Kidney (tissue), 14 donors: ENCODE measurements around the gene OSTC. TPM values are rescaled to one million over a fixed set of nuclear protein-coding genes. Genes with fewer than 3 reads are reported as not detected.

Source experiments
- DNase-seq, 5 donors: peaks; one replicate each; pipeline ENCODE4 v3.0.0-alpha.2; 2013 to 2020
- FAIRE-seq: peaks from 2 replicates; lab custom pipeline; 2012; peaks lifted over from hg19 to GRCh38; lab: Jason Lieb, UNC
- H3K27ac ChIP-seq, 2 donors: one replicate each; pipeline ENCODE4 v1.7.0; 2013; ENCODE audit warnings: low read depth in 2 of 2, low read length in 2 of 2, inconsistent platforms in 1 of 2
- H3K27me3 ChIP-seq: one replicate; pipeline ENCODE4 v1.7.1; 2013; ENCODE audit warnings: low read length, inconsistent platforms; ENCODE audit not compliant: control insufficient read depth, insufficient read depth
- H3K36me3 ChIP-seq, 3 donors: one replicate each; pipeline versions ENCODE4 v1.7.0 to v1.7.1; 2013; ENCODE audit warnings: low read length in 3 of 3, control low read depth in 1 of 3, inconsistent platforms in 1 of 3; ENCODE audit not compliant: insufficient read depth in 3 of 3, control insufficient read depth in 2 of 3
- H3K4me1 ChIP-seq, 3 donors: one replicate each; pipeline versions ENCODE4 v1.7.0 to v1.7.1; 2013; ENCODE audit warnings: low read length in 3 of 3, inconsistent platforms in 1 of 3, low read depth in 1 of 3; ENCODE audit not compliant: control insufficient read depth in 2 of 3, insufficient read depth in 2 of 3
- H3K4me3 ChIP-seq, 3 donors: one replicate each; pipeline versions ENCODE4 v1.7.0 to v1.8.1; 2013; ENCODE audit warnings: low read length in 3 of 3, control low read depth in 1 of 3, inconsistent platforms in 1 of 3
- H3K9ac ChIP-seq, 3 donors: one replicate each; pipeline versions ENCODE4 v1.7.0 to v1.7.1; 2013; ENCODE audit warnings: low read length in 3 of 3, control low read depth in 1 of 3, inconsistent platforms in 1 of 3
- H3K9me3 ChIP-seq, 3 donors: one replicate each; pipeline versions ENCODE4 v1.7.0 to v1.7.1; 2013; ENCODE audit warnings: low read length in 3 of 3, control low read depth in 1 of 3, inconsistent platforms in 1 of 3; ENCODE audit not compliant: control insufficient read depth in 2 of 3, insufficient read depth in 1 of 3
- CTCF ChIP-seq: IDR thresholded peaks from 3 replicates; pipeline ENCODE4 v1.5.1; 2012; ENCODE audit warnings: mild to moderate bottlenecking, moderate library complexity, borderline replicate concordance; ENCODE audit not compliant: insufficient read depth; ENCODE audit errors: extremely low read depth
- intact Hi-C: fragments of 100-400 bp; cut with DNase I; formaldehyde crosslinking; loops from one replicate; pipeline ENCODE4 v1.11.1; 2022
- polyA plus RNA-seq: library from polyadenylated mRNA; stranded (reverse); fragments of 350-450 nt; fragmentation: Illumina TruSeq; extraction: RNeasy Lipid Tissue Mini Kit (QIAGEN cat#74804); gene quantifications from one replicate; pipeline ENCODE4 v1.2.3, GENCODE V29; 2014; ENCODE audit warnings: low read depth, low replicate concordance; ENCODE audit not compliant: insufficient read depth
- total RNA-seq: library from RNA; stranded (reverse); fragmentation: NEBNext Ultra II Directional; extraction: Animal tissue kit (Norgen Biotek cat#: 25700); gene quantifications from one replicate; pipeline ENCODE4 v1.2.1, GENCODE V29; 2021
- donor health status: control.
- donor health status: control.
- donor health status: control.
- donor health status: control.
- donor health status: control.
- donor health status: DM: yes; HTN: yes; CAD: no.
- donor health status: Normal renal cell carcinoma (clear cell type).

OSTC gene
- total and polyA plus RNA-seq, 2 donors from 2014 or later: 71.2 to 111 TPM

DNA sequence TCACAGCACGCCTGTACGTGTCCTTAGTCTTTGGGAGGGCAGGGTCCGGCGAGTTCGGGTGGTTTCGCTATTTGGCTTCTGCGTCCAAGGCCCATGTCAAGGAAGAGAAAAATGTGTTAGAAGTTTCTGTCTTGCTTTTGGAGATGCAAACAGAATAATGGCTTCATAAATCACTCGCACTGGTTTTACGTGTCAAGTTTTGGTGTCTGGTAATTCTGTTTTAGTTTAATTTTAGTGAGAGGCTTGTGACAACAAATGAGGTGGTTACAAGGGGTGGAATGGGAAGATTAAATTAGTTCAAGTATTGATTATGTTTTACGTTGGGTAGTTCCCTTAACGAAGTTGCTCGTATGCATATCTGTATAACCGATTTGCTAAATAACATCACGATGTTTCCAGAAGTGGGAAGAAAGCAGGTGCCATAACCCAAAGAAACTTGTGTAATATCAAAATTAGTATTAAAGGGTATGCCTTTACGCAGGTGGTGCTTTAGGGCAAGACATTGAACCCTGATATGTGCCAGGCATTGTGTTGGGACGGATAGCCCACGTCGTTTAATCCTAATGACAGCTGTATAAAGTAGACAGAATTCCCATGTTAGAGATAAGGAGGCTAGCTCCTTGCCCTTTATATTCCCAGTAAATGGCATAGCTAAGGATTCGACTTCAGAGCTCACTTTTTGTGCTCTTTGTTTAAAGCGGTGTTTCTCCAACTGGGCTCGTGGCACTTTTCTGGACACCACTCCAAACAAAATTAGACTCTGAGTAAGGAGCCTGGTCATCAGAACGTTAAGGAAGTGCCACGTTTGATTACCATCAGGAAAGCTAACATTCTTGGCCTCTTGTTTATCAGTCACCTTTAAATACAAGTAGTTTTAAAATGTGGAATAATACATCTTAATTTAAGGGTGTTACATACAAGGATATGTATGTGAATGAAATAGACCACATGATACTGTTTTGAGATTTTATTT is 29.2 kb upstream of the OSTC start:
- DNase-seq (no peak), FAIRE-seq (no peak)
- Histone ChIP-seq H3K9me3 (no peaks in the 10 kb centered on the region), H3K4me3 (peak overlapping the region; percentile 97 to 100 (median 98)), H3K9ac (peak overlapping the region; percentile 89 to 97 (median 96)), H3K27me3 (no peaks in the 10 kb centered on the region), H3K27ac (peak overlapping the region; percentile 84 to 86), H3K36me3 (peaks cover 14 to 41% (median 20%) of the 10 kb centered on the region in 3 donors), H3K4me1 (peaks cover 0 to 7% (median 7%) of the 10 kb centered on the region in 3 donors)
- intact Hi-C loops: no loop called here
- TF ChIP-seq CTCF: no peak

- Histone ChIP-seq H3K27ac (no peak overlapping the region), H3K9me3 (no peaks in the 10 kb centered on the region), H3K27me3 (no peaks in the 10 kb centered on the region), H3K4me1 (peaks cover 0 to 7% (median 7%) of the 10 kb centered on the region in 3 donors), H3K36me3 (peaks cover 14 to 49% (median 20%) of the 10 kb centered on the region in 3 donors), H3K9ac (peak overlapping the region in 2 of 3 donors; percentile 89 to 97), H3K4me3 (no peak overlapping the region)
- DNase-seq (no peak), FAIRE-seq (no peak)
- intact Hi-C loops: no loop called here
- TF ChIP-seq CTCF: no peak
These were observed 28.4 kb upstream of the OSTC start for GRCh38 chr4:108622022-108622421.

GRCh38 chr4:108622828-108623227 is 27.6 kb upstream of the OSTC start:
- Histone ChIP-seq H3K4me1 (peaks cover 0 to 7% (median 7%) of the 10 kb centered on the region in 3 donors), H3K4me3 (no peak overlapping the region), H3K27ac (no peak overlapping the region), H3K36me3 (peaks cover 14 to 55% (median 20%) of the 10 kb centered on the region in 3 donors), H3K9ac (peak overlapping the region in 1 of 3 donors; percentile 89), H3K9me3 (no peaks in the 10 kb centered on the region), H3K27me3 (no peaks in the 10 kb centered on the region)
- no peak for DNase-seq
- no peak for FAIRE-seq
- intact Hi-C loops: no loop called here
- TF ChIP-seq CTCF: no peak
